ENCODE measurements around the gene ENOX1.

- TF ChIP-seq CTCF (IDR thresholded peaks at IDR 0.05) (no peak), POLR2A (IDR thresholded peaks at IDR 0.05) (no peak)
Observed at GRCh38 chr13:43227721-43228120, 559.1 kb downstream of the ENOX1 start.
